SK-N-SH (cell line): Measurements from ENCODE around the gene EME2. TPM values are rescaled to one million over a fixed set of nuclear protein-coding genes. Genes with fewer than 3 reads are reported as not detected.

ENCODE experiments used
- CTCF ChIA-PET: fragments of 300-600, 350-600 bp; formaldehyde crosslinking; extraction: SDS; loops from one replicate; lab custom pipeline; 2021; lab: Yijun Ruan, JAX
- POLR2A ChIA-PET: fragments of 350-600 bp; sonication (Branson Sonifier 250); formaldehyde crosslinking; extraction: SDS; loops from one replicate; lab custom pipeline; 2020; ENCODE audit warnings: antibody characterized with exemption, inconsistent platforms; lab: Yijun Ruan, JAX
- DNase-seq: peaks from one replicate; pipeline ENCODE4 v3.0.0; 2012
- H2AFZ ChIP-seq: fragments of 200-600 bp; sonication (generic); 2 replicates; pipeline ENCODE4 v1.8.1; 2016; ENCODE audit warnings: antibody characterized with exemption, mild to moderate bottlenecking, low read depth
- H3F3A ChIP-seq: fragments of 200-600 bp; sonication (generic); replicated peaks from 2 replicates; pipeline ENCODE3; 2016; ENCODE audit warnings: antibody characterized with exemption, mild to moderate bottlenecking; ENCODE audit not compliant: insufficient read depth
- H3K27ac ChIP-seq, 2 experiments: fragments of 200-500 bp in 1 of 2; fragments of 200-600 bp in 1 of 2; sonication (Bioruptor generic) in 1 of 2; sonication (generic), shearing (Covaris generic) in 1 of 2; 2 replicates each; pipeline versions ENCODE4 v1.5.1 to v1.6.1; 2014 to 2016; ENCODE audit warnings: low read depth in 2 of 2, inconsistent platforms in 1 of 2, low read length in 1 of 2, mild to moderate bottlenecking in 1 of 2, mixed read lengths in 1 of 2
- H3K27me3 ChIP-seq: fragments of 200-600 bp; sonication (generic), shearing (Covaris generic); 2 replicates; pipeline ENCODE4 v1.6.1; 2016; ENCODE audit warnings: mixed run types; ENCODE audit not compliant: insufficient read depth
- H3K36me3 ChIP-seq, 2 experiments: fragments of 200-500 bp in 1 of 2; fragments of 200-600 bp in 1 of 2; sonication (Bioruptor generic) in 1 of 2; sonication (generic) in 1 of 2; replicated peaks in 1 of 2; 2 replicates each; pipeline versions ENCODE3 to v1.5.1; 2014 to 2016; ENCODE audit warnings: low read length in 1 of 2, mild to moderate bottlenecking in 1 of 2; ENCODE audit not compliant: insufficient read depth in 2 of 2, control insufficient read depth in 1 of 2
- H3K4me1 ChIP-seq, 2 experiments: fragments of 200-500 bp in 1 of 2; fragments of 200-600 bp in 1 of 2; sonication (Bioruptor generic) in 1 of 2; sonication (generic), shearing (Covaris generic) in 1 of 2; 2 replicates each; pipeline versions ENCODE4 v1.5.1 to v1.6.1; 2014 to 2016; ENCODE audit warnings: low read depth in 1 of 2, low read length in 1 of 2, mixed run types in 1 of 2; ENCODE audit not compliant: insufficient read depth in 2 of 2, control insufficient read depth in 1 of 2
- H3K4me2 ChIP-seq: fragments of 200-600 bp; sonication (generic), shearing (Covaris generic); 2 replicates; pipeline ENCODE4 v1.6.1; 2017; ENCODE audit warnings: mixed run types
- H3K4me3 ChIP-seq, 2 experiments: fragments of 200-500 bp in 1 of 2; fragments of 200-600 bp in 1 of 2; sonication (Bioruptor generic) in 1 of 2; sonication (generic), shearing (Covaris generic) in 1 of 2; 2 replicates each; pipeline versions ENCODE4 v1.5.1 to v1.8.1; 2014 to 2016; ENCODE audit warnings: low read depth in 2 of 2, inconsistent platforms in 1 of 2, low read length in 1 of 2, mild to moderate bottlenecking in 1 of 2, mixed read lengths in 1 of 2, moderate library complexity in 1 of 2
- H3K79me2 ChIP-seq: fragments of 200-600 bp; sonication (generic); 2 replicates; pipeline ENCODE4 v1.8.1; 2017; ENCODE audit warnings: mild to moderate bottlenecking; ENCODE audit not compliant: insufficient read depth
- H3K9ac ChIP-seq: fragments of 200-600 bp; sonication (generic); 2 replicates; pipeline ENCODE4 v1.6.1; 2017; ENCODE audit warnings: mixed run types
- H3K9me2 ChIP-seq: fragments of 200-600 bp; sonication (generic); 2 replicates; pipeline ENCODE4 v1.6.1; 2017; ENCODE audit warnings: mixed run types
- H3K9me3 ChIP-seq: fragments of 200-600 bp; sonication (generic); 2 replicates; pipeline ENCODE4 v1.6.1; 2017; ENCODE audit warnings: mixed run types, mild to moderate bottlenecking, moderate library complexity
- H4K20me1 ChIP-seq: fragments of 200-600 bp; sonication (generic); 2 replicates; pipeline ENCODE4 v1.6.1; 2017; ENCODE audit warnings: mild to moderate bottlenecking, mixed run types; ENCODE audit not compliant: insufficient read depth
- CHD2 ChIP-seq: fragments of 150-350 bp; IDR thresholded peaks from 2 replicates; pipeline ENCODE4 v1.6.1; 2018; ENCODE audit warnings: low read length; ENCODE audit not compliant: partially characterized antibody
- EP300 ChIP-seq, 2 experiments: IDR thresholded peaks; 2 replicates each; pipeline versions ENCODE4 v1.4.0 to v1.6.1; 2012; ENCODE audit warnings: borderline replicate concordance in 1 of 2, low read depth in 1 of 2, low read length in 1 of 2
- EZH2phosphoT487 ChIP-seq: fragments of 200-600 bp; sonication (generic); IDR thresholded peaks from 2 replicates; pipeline ENCODE4 v1.6.1; 2017; ENCODE audit warnings: low read depth, mixed run types, mild to moderate bottlenecking, antibody characterized with exemption, moderate library complexity, borderline replicate concordance
- FOXJ3 ChIP-seq: sonication (generic); formaldehyde crosslinking; IDR thresholded peaks from 2 replicates; pipeline ENCODE4 v1.5.1; 2020; ENCODE audit warnings: mild to moderate bottlenecking, missing genetic modification reagents
- GABPA ChIP-seq: IDR thresholded peaks from 2 replicates; pipeline ENCODE4 v1.4.0; 2012; ENCODE audit warnings: low read depth, mild to moderate bottlenecking
- MAX ChIP-seq: IDR thresholded peaks from 2 replicates; pipeline ENCODE4 v1.4.0; 2012; ENCODE audit warnings: low read depth
- MXI1 ChIP-seq: IDR thresholded peaks from 2 replicates; pipeline ENCODE4 v1.6.1; 2012; ENCODE audit warnings: mild to moderate bottlenecking, low read depth, low read length, improper control_type of control experiment
- NRF1 ChIP-seq: IDR thresholded peaks from 2 replicates; pipeline ENCODE4 v1.6.1; 2012; ENCODE audit warnings: low read depth, mild to moderate bottlenecking, low read length
- RAD21 ChIP-seq: IDR thresholded peaks from 2 replicates; pipeline ENCODE4 v1.6.1; 2012; ENCODE audit warnings: mild to moderate bottlenecking, low read length
- RFX5 ChIP-seq: IDR thresholded peaks from 2 replicates; pipeline ENCODE4 v1.6.1; 2012; ENCODE audit warnings: mild to moderate bottlenecking, improper control_type of control experiment, low read length
- RXRA ChIP-seq: IDR thresholded peaks from 2 replicates; pipeline ENCODE4 v1.4.0; 2012; ENCODE audit warnings: low read depth, mild to moderate bottlenecking, borderline replicate concordance
- SIN3A ChIP-seq: IDR thresholded peaks from 2 replicates; pipeline ENCODE4 v1.6.1; 2012; ENCODE audit warnings: low read depth, mild to moderate bottlenecking, low read length, moderate library complexity, borderline replicate concordance
- TCF12 ChIP-seq: IDR thresholded peaks from 2 replicates; pipeline ENCODE4 v1.4.0; 2012
- TEAD4 ChIP-seq: IDR thresholded peaks from 2 replicates; pipeline ENCODE4 v1.4.0; 2012; ENCODE audit warnings: mild to moderate bottlenecking, borderline replicate concordance; ENCODE audit not compliant: insufficient read depth
- WGBS: methylation state at CpG from one replicate; pipeline ENCODE4 v1.1.6; 2017; ENCODE audit warnings: low lambda C conversion rate; 5-methylcytosine and 5-hydroxymethylcytosine counted together
- polyA plus RNA-seq, 3 experiments: library from polyadenylated mRNA; depleted of rRNA; stranded (reverse); fragments of >200 nt; gene quantifications; 2 replicates each; pipeline ENCODE4 v1.2.3, GENCODE V29; 2012
- TF ChIP-seq, protein P1 (sequence below): IDR thresholded peaks from 2 replicates; pipeline ENCODE4; 2012
- TF ChIP-seq, protein P2 (sequence below): fragments of 150-350 bp; IDR thresholded peaks from 2 replicates; pipeline ENCODE4 v1.6.1; 2016; ENCODE audit warnings: mild to moderate bottlenecking, low read depth, low read length
- TF ChIP-seq, protein P3 (sequence below): fragments of 150-350 bp; IDR thresholded peaks from 2 replicates; pipeline ENCODE4 v1.6.1; 2017; ENCODE audit warnings: antibody characterized with exemption, low read length, low read depth, borderline replicate concordance

The EME2 gene
- polyA plus RNA-seq, 1 of the 3 experiments (the other 2 are of a cell fraction): 10.1 TPM

GRCh38 chr16:1781758-1782407 is 9.3 kb downstream of the EME2 start:
- H2AFZ ChIP-seq: no peak overlapping the region
- POLR2A ChIA-PET: interaction anchor here (1.1 to 2.2 kb wide), 6 partner anchors 10 to 183 kb away, joined by 3 to 24 read pairs (median 6); partner anchors contain the start of genes EME2, FAHD1, HAGH and MRPS34
- H3K4me2 ChIP-seq: peak overlapping the region; percentile 91
- TF ChIP-seq, protein P1, sequence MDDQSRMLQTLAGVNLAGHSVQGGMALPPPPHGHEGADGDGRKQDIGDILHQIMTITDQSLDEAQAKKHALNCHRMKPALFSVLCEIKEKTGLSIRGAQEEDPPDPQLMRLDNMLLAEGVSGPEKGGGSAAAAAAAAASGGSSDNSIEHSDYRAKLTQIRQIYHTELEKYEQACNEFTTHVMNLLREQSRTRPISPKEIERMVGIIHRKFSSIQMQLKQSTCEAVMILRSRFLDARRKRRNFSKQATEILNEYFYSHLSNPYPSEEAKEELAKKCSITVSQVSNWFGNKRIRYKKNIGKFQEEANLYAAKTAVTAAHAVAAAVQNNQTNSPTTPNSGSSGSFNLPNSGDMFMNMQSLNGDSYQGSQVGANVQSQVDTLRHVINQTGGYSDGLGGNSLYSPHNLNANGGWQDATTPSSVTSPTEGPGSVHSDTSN: peak; percentile 16; the same call in 1 of the 2 replicates
- no peak for TF ChIP-seq NRF1
- H4K20me1 ChIP-seq: peaks cover 13% of the 10 kb centered on the region; the same call in 1 of the 2 replicates
- no peaks in the 10 kb centered on the region for H3K9me3 ChIP-seq
- 14% methylated on average over 8 of the region's 70 CpGs for WGBS
- peak; percentile 70 for DNase-seq
- peaks cover 0 to 8% of the 10 kb centered on the region in 2 experiments; a peak in 1 of 4 replicates for H3K4me1 ChIP-seq
- H3F3A ChIP-seq: peaks cover 8% of the 10 kb centered on the region
- H3K9me2 ChIP-seq: no peaks in the 10 kb centered on the region
- peak overlapping the region; percentile 20 to 32; a peak in 2 of 4 replicates for H3K27ac ChIP-seq
- CTCF ChIA-PET: interaction anchor here (0.8 to 4.3 kb wide), 5 partner anchors 8 to 74 kb away, joined by 3 to 40 read pairs (median 4); partner anchors contain the start of genes EME2 and MRPS34
- peaks cover 52% of the 10 kb centered on the region for H3K79me2 ChIP-seq
- H3K27me3 ChIP-seq: no peaks in the 10 kb centered on the region
- H3K4me3 ChIP-seq: peak overlapping the region; percentile 77 to 90
- peaks cover 3 to 36% of the 10 kb centered on the region in 2 experiments for H3K36me3 ChIP-seq
- peak overlapping the region; percentile 73 for H3K9ac ChIP-seq

DNA sequence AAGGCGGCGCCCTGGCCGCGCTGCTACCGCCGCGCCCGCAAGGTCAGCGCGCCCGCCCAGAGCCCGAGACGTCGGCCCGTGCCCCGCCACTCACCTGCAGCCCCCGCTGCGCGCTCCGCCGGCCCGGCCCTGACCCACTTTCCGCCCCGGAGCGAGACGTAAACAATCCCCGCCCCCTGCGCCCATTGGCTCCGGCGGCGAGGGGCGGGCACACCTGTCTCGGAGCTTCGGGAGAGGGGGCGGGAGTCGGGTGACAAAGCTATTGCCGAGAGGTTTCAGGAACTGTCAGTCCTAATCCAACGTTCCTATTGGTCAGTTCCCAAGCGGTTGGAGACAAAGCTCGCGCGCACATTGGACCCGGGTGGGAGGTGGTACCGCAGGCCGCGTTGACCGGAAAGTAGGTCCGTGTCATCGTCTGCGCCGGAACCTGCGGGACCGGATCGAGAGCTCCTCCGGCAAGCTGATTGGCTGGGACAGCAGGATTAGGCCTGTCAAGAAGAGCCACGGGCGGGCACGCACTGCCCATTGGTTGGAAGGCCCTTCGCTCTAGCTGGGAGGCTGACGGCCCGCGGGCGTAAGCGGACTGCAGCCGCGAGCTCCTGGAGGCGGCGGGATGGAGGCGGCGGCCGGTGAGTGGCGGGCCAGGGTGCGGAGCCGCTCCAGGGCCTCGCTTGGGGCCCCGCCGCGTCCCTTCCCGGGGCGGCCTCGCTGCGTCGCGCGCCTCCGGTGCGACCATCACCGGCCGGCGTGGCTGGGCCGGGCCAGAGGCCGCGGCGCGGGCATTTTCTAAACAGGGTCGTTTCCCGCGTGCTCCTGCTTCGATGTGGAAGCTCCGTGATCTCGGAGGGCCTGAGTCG is 10.0 kb downstream of the EME2 start, which contains the start of the genes NUBP2 and SPSB3:
Gene NUBP2, plus strand, starts transcription at position 553 of the 857 bp plus-strand sequence. Its CDS starts 61 bp downstream, at position 614.
Gene SPSB3, minus strand, starts transcription at position 164 of the 857 bp plus-strand sequence. CDS start 1,088 bp downstream, outside the sequence.
- Histone ChIP-seq H3K4me3 (peak within 1 kb of the TSS; percentile 84 to 90), H3K9me3 (no peaks in the 10 kb centered on the region), H3K4me1 (peaks cover 0 to 8% of the 10 kb centered on the region in 2 experiments; a peak in 1 of 4 replicates), H3F3A (peaks cover 8% of the 10 kb centered on the region), H3K27me3 (no peaks in the 10 kb centered on the region), H3K36me3 (peaks cover 3 to 35% of the 10 kb centered on the region in 2 experiments), H3K27ac (peak within 1 kb of the TSS; percentile 48 to 53), H4K20me1 (peaks cover 13% of the 10 kb centered on the region; the same call in 1 of the 2 replicates), H3K9ac (peak within 1 kb of the TSS; percentile 82), H3K9me2 (no peaks in the 10 kb centered on the region), H3K4me2 (peak within 1 kb of the TSS; percentile 91), H2AFZ (peak within 1 kb of the TSS; percentile 73; the same call in 1 of the 2 replicates), H3K79me2 (peaks cover 54% of the 10 kb centered on the region)
- POLR2A ChIA-PET: interaction anchor here (0.9 to 2.2 kb wide), 8 partner anchors 9 to 362 kb away, joined by 3 to 24 read pairs (median 4); partner anchors contain the start of genes EME2, FAHD1, MRPS34 and NME3
- CTCF ChIA-PET: interaction anchor here (0.8 to 4.3 kb wide), 6 partner anchors 9 to 176 kb away, joined by 3 to 40 read pairs (median 4); partner anchors contain the start of genes EME2 and MRPS34
- 2% methylated on average over 16 of the region's 102 CpGs for WGBS
- DNase-seq: peak; percentile 97
- no peak for TF ChIP-seq TEAD4
- TF ChIP-seq, protein P2, sequence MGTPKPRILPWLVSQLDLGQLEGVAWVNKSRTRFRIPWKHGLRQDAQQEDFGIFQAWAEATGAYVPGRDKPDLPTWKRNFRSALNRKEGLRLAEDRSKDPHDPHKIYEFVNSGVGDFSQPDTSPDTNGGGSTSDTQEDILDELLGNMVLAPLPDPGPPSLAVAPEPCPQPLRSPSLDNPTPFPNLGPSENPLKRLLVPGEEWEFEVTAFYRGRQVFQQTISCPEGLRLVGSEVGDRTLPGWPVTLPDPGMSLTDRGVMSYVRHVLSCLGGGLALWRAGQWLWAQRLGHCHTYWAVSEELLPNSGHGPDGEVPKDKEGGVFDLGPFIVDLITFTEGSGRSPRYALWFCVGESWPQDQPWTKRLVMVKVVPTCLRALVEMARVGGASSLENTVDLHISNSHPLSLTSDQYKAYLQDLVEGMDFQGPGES: peak; percentile 78
- no peak for TF ChIP-seq RAD21
- TF ChIP-seq SIN3A: peak; percentile 90
- TF ChIP-seq GABPA: peak; percentile 99
- TF ChIP-seq MAX: peak; percentile 79
- 0 out of 2 replicates have a peak, but pooled peaks have one; percentile 2 for TF ChIP-seq NRF1
- no peak for TF ChIP-seq EZH2phosphoT487
- TF ChIP-seq MXI1: peak; percentile 57
- TF ChIP-seq RFX5: peak; percentile 62; the same call in 1 of the 2 replicates
- TF ChIP-seq, protein P3, sequence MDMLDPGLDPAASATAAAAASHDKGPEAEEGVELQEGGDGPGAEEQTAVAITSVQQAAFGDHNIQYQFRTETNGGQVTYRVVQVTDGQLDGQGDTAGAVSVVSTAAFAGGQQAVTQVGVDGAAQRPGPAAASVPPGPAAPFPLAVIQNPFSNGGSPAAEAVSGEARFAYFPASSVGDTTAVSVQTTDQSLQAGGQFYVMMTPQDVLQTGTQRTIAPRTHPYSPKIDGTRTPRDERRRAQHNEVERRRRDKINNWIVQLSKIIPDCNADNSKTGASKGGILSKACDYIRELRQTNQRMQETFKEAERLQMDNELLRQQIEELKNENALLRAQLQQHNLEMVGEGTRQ: no peak
- TF ChIP-seq TCF12: no peak
- 0 out of 2 replicates have a peak, but pooled peaks have one; percentile 27 for TF ChIP-seq FOXJ3 (CRISPR knock-in tag)
- TF ChIP-seq EP300 (IDR thresholded peaks at IDR 0.05; ENCODE audit: borderline replicate concordance in 1 of 2, low read depth in 1 of 2, low read length in 1 of 2): no peak
- peak; percentile 96 for TF ChIP-seq CHD2
- TF ChIP-seq, protein P1: peak; percentile 98
- no peak for TF ChIP-seq RXRA
